HG02798 (cell line): ENCODE measurements around the gene C14orf132.
"Not testable (repeated sequence)": the region's sequence is repeated elsewhere in the genome, so short reads cannot be mapped to it uniquely, and the experiment has no call there.

Source experiments
- ATAC-seq: cut with Tn5 transposase; IDR thresholded peaks from one replicate; pipeline ENCODE4 v1.9.1; 2021; ENCODE audit warnings: mild to moderate bottlenecking; ENCODE audit not compliant: unreplicated experiment, poor library complexity

C14orf132 gene

GRCh38 chr14:96057738-96058137 lies 18.6 kb downstream of the C14orf132 start:
- no peak for ATAC-seq

DNA sequence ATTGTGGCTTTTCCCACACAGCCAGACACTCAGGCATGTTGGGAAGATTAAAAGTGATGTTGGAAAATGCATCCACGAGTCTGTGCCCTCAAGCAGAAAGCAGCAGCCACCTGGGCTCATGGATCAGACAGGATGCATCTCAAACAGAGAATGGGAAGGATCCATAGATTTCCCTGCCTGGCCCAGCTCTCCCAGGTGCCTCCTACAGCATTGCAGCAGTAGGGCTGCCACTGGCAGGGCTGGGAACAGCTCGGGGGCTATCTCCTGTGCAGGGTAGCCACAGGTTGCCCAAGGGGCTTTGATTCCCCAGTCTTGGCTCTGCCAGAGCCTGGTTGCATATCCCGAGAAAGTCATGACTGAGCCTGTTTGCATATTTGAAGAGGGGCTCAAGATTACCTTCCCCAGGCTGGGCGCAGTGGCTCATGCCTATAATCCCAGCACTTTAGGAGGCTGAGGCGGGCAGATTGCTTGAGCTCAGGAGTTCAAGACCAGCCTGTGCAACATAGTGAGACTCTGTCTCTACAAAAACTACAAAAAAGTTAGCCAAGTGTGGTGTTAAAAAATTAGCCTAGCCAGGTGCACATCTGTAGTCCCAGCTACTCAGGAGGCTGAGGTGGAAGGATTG lies 19.5 kb downstream of the C14orf132 start:
- ATAC-seq = no peak

DNA sequence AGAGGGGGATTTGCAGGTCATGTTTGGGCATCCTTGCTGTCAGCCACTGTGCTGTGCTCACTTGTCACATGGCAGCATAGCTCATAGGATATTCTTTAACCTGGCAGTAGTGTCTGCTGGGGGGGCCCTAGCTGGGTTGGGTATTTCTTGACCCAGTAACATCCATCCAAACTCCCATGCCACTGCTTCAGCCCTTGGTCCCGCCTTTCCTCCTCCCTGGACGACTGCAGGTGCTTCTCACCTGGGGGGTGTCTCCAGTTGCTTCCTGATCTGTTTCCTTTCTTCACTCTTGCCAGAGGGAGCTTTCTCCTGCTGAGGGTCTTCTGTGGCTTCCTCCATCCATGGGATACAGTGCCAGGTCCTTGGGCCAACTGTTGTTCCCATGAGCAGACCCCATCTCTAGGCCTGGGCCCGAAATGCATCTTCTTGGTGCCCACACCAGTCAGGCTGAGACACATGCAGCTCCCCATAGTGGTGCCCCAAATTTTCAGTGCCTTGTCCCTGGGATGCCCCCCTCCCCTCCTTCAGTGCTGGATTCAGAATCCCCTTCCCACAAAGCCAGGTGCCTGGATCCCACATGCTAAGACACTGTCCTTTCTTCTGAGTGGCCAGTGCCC lies 20.5 kb downstream of the C14orf132 start:
- ATAC-seq = no peak

- no peak for ATAC-seq
Measured at GRCh38 chr14:96060186-96060933, 21.2 kb downstream of the C14orf132 start.

- no peak for ATAC-seq
Measured at GRCh38 chr14:96062010-96062409, 22.8 kb downstream of the C14orf132 start.

- no peak for ATAC-seq
Measured at GRCh38 chr14:96062506-96062905, 23.3 kb downstream of the C14orf132 start.

DNA sequence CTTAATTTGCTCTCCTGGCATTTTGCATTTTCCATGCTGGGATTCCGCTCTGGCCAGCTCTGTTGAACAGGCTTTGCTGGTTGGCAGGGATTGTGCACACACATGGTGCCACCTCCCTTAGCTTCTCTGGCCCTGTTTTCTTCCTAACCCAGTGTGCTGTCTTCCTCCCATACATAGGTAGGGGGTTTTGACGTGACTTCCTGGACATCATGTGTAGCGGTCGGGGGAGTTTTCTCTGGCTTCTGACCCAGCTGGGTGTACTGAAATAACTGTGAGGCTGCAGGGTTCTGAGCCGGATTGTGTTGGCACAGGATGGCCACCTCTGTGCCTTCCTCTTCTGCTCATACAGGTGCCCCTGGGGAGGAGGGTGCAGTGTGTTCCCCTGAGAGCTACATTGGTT lies 25.7 kb downstream of the C14orf132 start:
- no peak for ATAC-seq

DNA sequence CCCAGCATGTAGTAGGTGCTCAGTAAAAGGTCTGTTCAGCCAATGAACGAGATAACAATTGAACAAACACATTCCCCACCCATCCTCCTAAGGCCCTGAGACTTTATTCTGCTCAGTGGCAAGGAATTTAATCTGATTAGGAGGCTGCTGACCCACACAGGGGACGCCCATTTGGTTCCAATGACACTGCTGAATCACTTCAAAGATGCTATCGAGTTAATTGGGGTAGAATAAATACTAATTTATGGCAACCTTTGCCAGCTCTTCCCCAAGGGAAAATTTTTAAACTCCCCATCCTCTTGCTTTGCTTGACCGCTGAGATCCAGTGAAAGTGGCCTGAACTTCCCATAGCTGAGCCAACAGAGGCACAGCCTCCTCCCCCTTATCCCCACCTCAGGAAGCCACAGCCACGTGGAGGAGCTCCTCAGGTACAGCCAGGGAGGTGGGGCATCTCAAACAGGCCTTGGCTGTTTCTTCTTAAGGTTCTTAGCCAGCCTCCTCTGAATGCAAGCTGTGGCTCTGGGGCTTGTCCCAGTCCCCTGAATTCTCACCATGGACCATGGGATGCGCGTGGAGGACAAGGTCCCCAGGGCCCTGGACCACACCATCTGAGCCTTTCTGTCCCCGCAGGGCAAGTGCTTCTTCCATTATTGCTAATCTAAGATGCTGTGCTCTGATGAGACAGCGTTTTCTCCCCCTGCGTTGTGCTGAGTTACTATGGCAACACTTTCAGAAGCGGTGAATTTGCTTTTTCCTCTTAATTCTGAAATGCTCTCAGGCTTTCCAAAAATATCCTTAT lies 26.7 kb downstream of the C14orf132 start:
- no peak for ATAC-seq

DNA sequence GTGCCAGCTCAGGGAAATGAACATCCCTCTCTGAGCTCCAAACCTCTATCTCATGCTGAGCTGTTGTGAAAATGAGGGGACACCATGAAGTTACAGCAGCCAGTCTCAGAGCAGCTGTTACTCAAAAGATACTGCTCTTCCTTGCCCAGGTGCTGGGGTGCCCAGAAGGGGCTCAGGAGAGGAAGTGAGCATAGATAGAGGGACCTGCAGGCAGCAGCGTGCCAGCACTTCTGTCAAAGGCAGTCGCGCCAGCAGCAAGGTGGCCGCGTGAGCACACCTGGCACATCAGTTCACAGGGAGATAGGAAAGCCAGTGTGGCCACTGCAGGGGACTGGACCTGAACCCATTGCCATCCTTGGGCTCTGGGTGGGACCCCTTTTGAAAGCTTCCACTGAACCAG lies 27.8 kb downstream of the C14orf132 start:
- ATAC-seq = no peak

DNA sequence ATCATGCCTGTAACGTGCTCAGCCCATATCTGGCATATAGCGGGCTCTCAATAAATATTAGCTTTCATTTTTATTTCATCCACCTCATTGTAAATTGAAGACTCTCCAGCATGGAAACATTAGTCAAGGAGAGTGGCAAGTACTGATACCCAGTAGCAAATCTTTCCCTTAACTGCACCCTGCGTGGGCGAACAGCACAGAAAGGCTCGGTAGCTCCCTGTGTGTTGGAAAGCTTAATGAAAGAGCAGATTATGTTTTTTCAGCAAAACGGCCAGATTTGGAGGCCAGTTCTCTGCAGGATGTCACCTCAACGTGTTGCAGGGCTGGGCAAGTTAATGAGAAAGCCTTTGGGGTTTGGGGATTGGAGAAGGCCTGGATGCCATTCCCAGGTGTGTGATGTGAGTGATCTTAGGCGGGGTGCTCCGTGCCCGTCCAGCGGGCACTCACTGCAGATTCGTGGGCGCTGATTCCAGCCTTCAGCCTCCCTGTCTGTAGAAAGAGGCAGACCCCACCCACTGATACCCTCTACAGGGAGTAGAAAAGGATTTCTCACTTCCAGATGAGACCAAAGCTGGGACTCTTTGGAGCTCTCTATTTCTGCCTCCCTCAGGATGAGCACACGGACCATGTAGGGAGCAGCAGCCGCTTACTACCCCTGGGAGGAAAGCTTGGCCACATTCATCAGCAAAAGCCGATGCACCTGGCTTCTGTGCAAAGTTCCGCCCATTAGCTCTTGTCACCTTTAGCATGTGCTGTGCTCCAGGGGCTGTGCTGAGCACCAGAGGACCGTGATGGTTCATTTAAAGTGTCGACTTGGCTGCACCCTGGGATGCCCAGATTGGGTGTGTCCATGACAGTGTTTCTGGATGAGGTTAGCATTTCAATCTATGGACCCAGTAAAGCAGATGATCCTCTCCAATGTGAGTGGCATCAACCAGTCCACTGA lies 29.1 kb downstream of the C14orf132 start:
- no peak for ATAC-seq

GRCh38 chr14:96069421-96069820 lies 30.3 kb downstream of the C14orf132 start:
- no peak for ATAC-seq

DNA sequence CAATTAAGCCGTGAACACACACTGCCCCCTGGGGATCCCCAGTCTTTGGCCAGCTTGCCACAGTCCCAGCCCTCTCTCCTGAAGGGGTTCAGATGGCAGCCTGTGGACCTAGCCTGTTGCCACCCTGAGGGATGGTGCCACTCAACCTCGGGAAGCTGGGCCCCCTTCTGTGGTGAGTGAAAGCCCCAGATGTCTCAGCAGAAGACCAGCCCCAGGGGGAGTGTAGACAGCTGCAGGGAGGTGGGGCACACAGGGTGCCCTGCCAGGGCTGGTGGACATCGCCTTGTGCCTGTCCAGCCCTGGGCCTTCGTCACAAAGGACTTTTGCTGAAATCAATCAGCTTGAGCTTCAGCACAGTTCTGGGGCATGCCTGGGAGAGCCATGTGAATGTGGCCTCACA lies 32.4 kb downstream of the C14orf132 start:
- no peak for ATAC-seq

DNA sequence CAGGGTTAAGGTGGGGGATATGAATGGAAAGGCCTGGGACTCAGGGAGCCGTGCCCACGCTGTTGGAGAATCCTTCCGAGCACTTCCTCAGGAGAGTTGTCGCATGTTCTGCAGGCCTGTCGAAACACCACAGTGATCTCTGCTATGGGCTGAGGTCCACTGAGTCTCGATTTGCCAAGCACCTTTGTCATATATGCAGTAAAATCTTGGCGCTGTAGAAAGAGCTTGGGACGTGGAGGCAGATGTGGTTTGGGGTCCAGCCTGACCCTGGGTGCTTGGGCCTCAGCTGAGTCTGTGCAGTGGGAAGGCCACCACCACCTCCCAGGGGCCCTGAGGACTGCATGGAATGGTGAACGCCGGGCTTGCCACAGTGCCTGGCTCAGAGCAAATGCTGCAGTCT lies 32.9 kb downstream of the C14orf132 start:
- no peak for ATAC-seq

GRCh38 chr14:96072746-96073145 lies 33.6 kb downstream of the C14orf132 start:
- ATAC-seq = no peak

GRCh38 chr14:96073260-96074039 lies 34.3 kb downstream of the C14orf132 start:
- ATAC-seq = not testable (repeated sequence)

DNA sequence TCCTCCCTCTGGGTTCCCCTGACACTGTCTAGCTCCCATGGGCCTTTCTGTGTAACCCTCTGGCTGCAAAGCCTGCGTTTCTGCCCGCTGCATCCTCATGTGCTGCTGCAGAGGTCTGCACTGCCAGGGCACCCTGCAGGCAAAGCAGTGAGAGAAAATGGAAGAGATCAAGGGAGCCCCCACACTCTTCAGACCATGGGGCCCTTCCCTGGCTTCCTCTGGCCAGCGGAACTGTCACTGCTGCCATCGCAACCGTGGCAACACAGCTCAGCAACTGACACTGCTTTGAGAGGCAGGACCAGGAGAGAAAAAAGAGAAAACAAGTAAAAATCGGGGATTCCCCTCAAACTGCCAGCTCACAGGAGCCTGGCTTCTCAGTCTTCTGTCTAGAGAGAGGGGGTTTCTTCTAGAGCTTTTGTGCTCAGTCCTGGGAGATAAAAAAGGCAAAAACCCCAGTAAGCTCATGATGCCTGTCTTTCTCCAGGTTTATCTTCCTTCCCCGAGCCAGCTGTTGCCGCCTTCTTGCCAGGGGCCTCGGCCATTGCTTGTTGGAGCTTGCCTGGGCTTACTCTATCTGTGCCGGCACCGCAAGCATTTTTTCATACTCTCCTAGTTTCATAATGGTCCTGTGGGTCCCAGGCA lies 38.9 kb downstream of the C14orf132 start:
- no peak for ATAC-seq

GRCh38 chr14:96078625-96079016 lies 39.5 kb downstream of the C14orf132 start:
- ATAC-seq = no peak

GRCh38 chr14:96079066-96079465 lies 39.9 kb downstream of the C14orf132 start:
- no peak for ATAC-seq

GRCh38 chr14:96080571-96080970 lies 41.4 kb downstream of the C14orf132 start:
- ATAC-seq = no peak
